ENCODE measurements around the gene ZWINT. TPM values are rescaled to one million over a fixed set of nuclear protein-coding genes. Genes with fewer than 3 reads are reported as not detected.
A peak's percentile ranks its signal among the peaks of the same experiment; 100 is the strongest.

The ZWINT gene
- total RNA-seq, 1 donor from 2014 or later: 44.5 TPM

DNA sequence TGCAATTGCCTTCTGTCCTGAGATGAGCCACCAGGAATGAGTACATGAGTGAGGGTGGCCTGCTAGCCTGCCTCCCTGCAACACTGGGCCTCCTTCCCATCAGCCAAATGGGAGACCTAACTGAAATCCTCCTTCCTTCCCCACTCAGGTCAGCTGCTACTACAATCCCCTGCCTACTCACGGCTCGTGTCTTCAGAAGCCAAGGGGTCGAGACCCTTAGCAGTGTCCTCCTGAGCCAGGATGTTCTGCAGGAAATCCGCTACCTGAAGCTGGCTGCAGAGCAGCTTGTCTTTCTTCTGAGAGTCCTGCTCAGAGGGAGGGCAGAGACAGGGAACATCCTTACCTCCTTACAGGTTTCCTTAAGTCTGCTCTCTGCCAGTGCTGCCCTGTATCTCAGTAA is 1.2 kb downstream of the ZWINT start:
- peak overlapping the region; percentile 95 for H3K4me3 Mint-ChIP-seq (ENCODE audit: low read depth)

DNA sequence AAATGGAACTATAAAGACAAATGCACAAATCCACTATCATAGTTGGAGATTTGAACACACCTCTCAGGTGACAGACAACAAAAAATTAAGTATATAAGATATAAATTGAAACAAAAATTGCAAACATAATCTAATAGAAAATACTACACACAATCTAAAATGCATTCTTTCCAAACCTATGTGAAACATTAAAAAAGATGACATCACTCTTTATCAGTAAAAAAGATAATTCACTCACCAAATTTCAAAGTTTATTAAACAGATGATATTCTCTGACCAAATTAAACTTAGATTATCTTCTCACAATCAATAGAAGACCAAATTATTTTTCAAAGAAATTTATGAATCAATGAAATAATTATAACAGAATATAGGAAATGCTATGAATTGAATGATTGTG is 4.0 kb downstream of the ZWINT start:
- Mint-ChIP-seq H3K4me1 (ENCODE audit: low read depth) (peaks cover 9% of the 10 kb centered on the region), H3K27me3 (no peaks in the 10 kb centered on the region), H3K4me3 (ENCODE audit: low read depth) (no peak overlapping the region), H3K27ac (no peak overlapping the region), H3K9me3 (ENCODE audit: low read depth) (no peaks in the 10 kb centered on the region), H3K36me3 (ENCODE audit: insufficient read depth) (peaks cover 6% of the 10 kb centered on the region)
- TF ChIP-seq, protein P1, sequence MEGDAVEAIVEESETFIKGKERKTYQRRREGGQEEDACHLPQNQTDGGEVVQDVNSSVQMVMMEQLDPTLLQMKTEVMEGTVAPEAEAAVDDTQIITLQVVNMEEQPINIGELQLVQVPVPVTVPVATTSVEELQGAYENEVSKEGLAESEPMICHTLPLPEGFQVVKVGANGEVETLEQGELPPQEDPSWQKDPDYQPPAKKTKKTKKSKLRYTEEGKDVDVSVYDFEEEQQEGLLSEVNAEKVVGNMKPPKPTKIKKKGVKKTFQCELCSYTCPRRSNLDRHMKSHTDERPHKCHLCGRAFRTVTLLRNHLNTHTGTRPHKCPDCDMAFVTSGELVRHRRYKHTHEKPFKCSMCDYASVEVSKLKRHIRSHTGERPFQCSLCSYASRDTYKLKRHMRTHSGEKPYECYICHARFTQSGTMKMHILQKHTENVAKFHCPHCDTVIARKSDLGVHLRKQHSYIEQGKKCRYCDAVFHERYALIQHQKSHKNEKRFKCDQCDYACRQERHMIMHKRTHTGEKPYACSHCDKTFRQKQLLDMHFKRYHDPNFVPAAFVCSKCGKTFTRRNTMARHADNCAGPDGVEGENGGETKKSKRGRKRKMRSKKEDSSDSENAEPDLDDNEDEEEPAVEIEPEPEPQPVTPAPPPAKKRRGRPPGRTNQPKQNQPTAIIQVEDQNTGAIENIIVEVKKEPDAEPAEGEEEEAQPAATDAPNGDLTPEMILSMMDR (IDR thresholded peaks at IDR 0.05; ENCODE audit: unreplicated experiment): no peak
- no peak for DNase-seq (ENCODE audit: low spot score, unreplicated experiment)

More for the DNA sequence above, 1.2 kb downstream of the ZWINT start:
- no peaks in the 10 kb centered on the region for H3K9me3 Mint-ChIP-seq (ENCODE audit: low read depth)
- peaks cover 3% of the 10 kb centered on the region for H3K36me3 Mint-ChIP-seq (ENCODE audit: insufficient read depth)
- no peak overlapping the region for H3K27ac Mint-ChIP-seq
- peaks cover 13% of the 10 kb centered on the region for H3K4me1 Mint-ChIP-seq (ENCODE audit: low read depth)
- DNase-seq (ENCODE audit: low spot score, unreplicated experiment): no peak
- no peaks in the 10 kb centered on the region for H3K27me3 Mint-ChIP-seq
- TF ChIP-seq, protein P1 (IDR thresholded peaks at IDR 0.05; ENCODE audit: unreplicated experiment): no peak

DNA sequence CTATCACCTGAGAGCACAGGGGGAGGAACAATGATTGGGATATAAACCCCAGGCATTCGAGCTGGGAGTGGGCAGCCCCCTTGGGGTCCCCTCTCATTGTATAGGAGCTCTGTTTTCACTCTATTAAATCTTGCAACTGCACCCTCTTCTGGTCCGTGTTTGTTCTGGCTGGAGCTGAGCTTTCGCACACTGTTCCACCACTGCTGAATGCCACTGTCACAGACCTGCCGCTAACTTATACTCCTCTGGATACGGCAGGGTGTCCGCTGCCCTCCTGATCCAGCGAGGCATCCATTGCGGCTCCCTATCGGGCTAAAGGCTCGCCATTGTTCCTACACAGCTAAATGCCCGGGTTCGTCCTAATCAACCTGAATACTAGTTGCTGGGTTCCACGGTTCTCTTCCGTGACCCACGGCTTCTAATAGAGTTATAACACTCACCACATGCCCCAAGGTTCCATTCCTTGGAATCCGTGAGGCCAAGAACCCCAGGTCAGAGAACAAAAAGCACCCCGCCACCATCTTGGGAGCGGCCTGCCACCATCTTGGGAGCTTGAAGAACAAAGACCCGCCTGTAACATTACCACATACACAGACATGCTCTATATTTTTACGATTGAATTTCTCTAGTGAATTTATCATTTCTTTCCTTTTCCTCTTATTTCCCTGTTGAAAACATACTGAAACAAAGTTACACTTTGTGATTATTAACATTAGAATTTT is 9.0 kb downstream of the ZWINT start:
- H3K4me3 Mint-ChIP-seq (ENCODE audit: low read depth): no peak overlapping the region
- H3K27ac Mint-ChIP-seq: no peak overlapping the region
- no peaks in the 10 kb centered on the region for H3K9me3 Mint-ChIP-seq (ENCODE audit: low read depth)
- H3K4me1 Mint-ChIP-seq (ENCODE audit: low read depth): no peaks in the 10 kb centered on the region
- DNase-seq (ENCODE audit: low spot score, unreplicated experiment): no peak
- H3K27me3 Mint-ChIP-seq: no peaks in the 10 kb centered on the region
- peaks cover 3% of the 10 kb centered on the region for H3K36me3 Mint-ChIP-seq (ENCODE audit: insufficient read depth)
- TF ChIP-seq, protein P1 (IDR thresholded peaks at IDR 0.05; ENCODE audit: unreplicated experiment): no peak

DNA sequence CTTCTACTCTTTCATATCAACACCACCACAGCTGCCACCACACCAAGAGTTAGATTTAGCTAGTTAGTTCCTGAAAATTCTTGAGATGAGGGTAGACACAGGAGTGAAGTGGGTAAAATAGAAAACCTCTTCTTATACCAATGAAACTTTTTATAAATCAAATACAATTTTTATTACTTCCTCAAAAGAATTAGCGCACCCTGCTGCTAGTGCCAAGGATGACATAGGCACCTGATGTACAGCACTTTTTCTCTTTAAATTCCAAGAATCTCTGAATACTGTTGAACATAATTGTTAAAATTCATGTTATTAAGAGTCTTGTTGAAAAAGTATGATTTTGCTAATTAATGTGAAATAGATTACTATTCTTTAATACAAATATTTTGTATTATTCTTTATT is 11.4 kb downstream of the ZWINT start:
- DNase-seq (ENCODE audit: low spot score, unreplicated experiment): no peak
- H3K36me3 Mint-ChIP-seq (ENCODE audit: insufficient read depth): peaks cover 3% of the 10 kb centered on the region
- no peak overlapping the region for H3K27ac Mint-ChIP-seq
- H3K4me3 Mint-ChIP-seq (ENCODE audit: low read depth): no peak overlapping the region
- H3K27me3 Mint-ChIP-seq: no peaks in the 10 kb centered on the region
- TF ChIP-seq, protein P1 (IDR thresholded peaks at IDR 0.05; ENCODE audit: unreplicated experiment): peak; percentile 22
- H3K4me1 Mint-ChIP-seq (ENCODE audit: low read depth): no peaks in the 10 kb centered on the region
- no peaks in the 10 kb centered on the region for H3K9me3 Mint-ChIP-seq (ENCODE audit: low read depth)

DNA sequence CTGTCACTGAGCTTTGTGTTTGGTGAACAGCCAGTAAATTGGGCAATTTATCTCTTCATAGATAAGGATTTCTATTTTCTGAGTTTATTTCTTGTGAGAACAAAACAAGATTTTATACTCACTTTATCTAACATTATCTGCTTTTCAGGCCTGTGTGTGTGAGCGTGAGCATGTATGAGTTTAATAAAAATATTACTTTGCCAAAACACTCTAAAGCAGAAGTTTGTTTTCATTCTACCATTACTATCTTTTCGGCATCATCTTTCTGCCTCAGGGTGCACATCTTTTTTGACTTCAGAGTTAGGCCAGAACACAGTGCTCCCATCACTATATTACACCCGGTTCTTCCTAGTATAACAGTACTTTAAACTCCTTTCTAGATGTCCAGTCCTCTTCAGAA is 13.0 kb downstream of the ZWINT start:
- H3K27ac Mint-ChIP-seq: no peak overlapping the region
- H3K9me3 Mint-ChIP-seq (ENCODE audit: low read depth): peaks cover 2% of the 10 kb centered on the region
- no peak for DNase-seq (ENCODE audit: low spot score, unreplicated experiment)
- H3K36me3 Mint-ChIP-seq (ENCODE audit: insufficient read depth): peaks cover 1% of the 10 kb centered on the region
- TF ChIP-seq, protein P1 (IDR thresholded peaks at IDR 0.05; ENCODE audit: unreplicated experiment): no peak
- no peaks in the 10 kb centered on the region for H3K4me1 Mint-ChIP-seq (ENCODE audit: low read depth)
- H3K4me3 Mint-ChIP-seq (ENCODE audit: low read depth): no peak overlapping the region
- no peaks in the 10 kb centered on the region for H3K27me3 Mint-ChIP-seq
